ENCODE results near the gene FANCD2. TPM values are rescaled to one million over a fixed set of nuclear protein-coding genes. Genes with fewer than 3 reads are reported as not detected.
"Not testable (repeated sequence)": the region's sequence is repeated elsewhere in the genome, so short reads cannot be mapped to it uniquely, and the experiment has no call there.

The FANCD2 gene
- polyA plus RNA-seq, 3 donors, result 1.3 to 11.6 (median 2.4) TPM

- Histone ChIP-seq H3K4me2 (replicated peaks; ENCODE audit: extremely low read depth, low read length, poor library complexity, severe bottlenecking) (no peak overlapping the region), H4K20me1 (ENCODE audit: insufficient read depth, low read length) (peaks cover 76% of the 10 kb centered on the region), H3K9me3 (replicated peaks in 1 of 2; ENCODE audit: control insufficient read depth in 1 of 2, insufficient read depth in 1 of 2, low read length in 2 of 2) (no peaks in the 10 kb centered on the region), H3K36me3 (replicated peaks in 1 of 2; ENCODE audit: control insufficient read depth in 1 of 2, insufficient read depth in 2 of 2, low read length in 2 of 2) (peaks cover 41 to 61% of the 10 kb centered on the region in 2 donors), H3K4me1 (ENCODE audit: control insufficient read depth in 1 of 2, insufficient read depth in 2 of 2, low read length in 2 of 2) (peaks cover 11 to 13% of the 10 kb centered on the region in 2 donors), H3K4me3 (replicated peaks in 1 of 3; ENCODE audit: low read depth in 2 of 3, low read length in 3 of 3) (no peak overlapping the region), H2AFZ (ENCODE audit: insufficient read depth, low read depth, low read length, poor library complexity, severe bottlenecking) (no peak overlapping the region), H3K9ac (ENCODE audit: insufficient read depth, low read length, poor library complexity, severe bottlenecking) (no peak overlapping the region), H3K79me2 (ENCODE audit: insufficient read depth, low read length) (peaks cover 81% of the 10 kb centered on the region), H3K27me3 (ENCODE audit: control insufficient read depth in 2 of 2, insufficient read depth in 2 of 2, low read length in 2 of 2) (no peaks in the 10 kb centered on the region), H3K27ac (ENCODE audit: low read depth in 1 of 2, low read length in 2 of 2) (no peak overlapping the region)
- TF ChIP-seq, protein P1, sequence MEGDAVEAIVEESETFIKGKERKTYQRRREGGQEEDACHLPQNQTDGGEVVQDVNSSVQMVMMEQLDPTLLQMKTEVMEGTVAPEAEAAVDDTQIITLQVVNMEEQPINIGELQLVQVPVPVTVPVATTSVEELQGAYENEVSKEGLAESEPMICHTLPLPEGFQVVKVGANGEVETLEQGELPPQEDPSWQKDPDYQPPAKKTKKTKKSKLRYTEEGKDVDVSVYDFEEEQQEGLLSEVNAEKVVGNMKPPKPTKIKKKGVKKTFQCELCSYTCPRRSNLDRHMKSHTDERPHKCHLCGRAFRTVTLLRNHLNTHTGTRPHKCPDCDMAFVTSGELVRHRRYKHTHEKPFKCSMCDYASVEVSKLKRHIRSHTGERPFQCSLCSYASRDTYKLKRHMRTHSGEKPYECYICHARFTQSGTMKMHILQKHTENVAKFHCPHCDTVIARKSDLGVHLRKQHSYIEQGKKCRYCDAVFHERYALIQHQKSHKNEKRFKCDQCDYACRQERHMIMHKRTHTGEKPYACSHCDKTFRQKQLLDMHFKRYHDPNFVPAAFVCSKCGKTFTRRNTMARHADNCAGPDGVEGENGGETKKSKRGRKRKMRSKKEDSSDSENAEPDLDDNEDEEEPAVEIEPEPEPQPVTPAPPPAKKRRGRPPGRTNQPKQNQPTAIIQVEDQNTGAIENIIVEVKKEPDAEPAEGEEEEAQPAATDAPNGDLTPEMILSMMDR (IDR thresholded peaks at IDR 0.05), result no peak
- no peaks in the 10 kb centered on the region for H3K9me3 Mint-ChIP-seq
- H3K4me3 Mint-ChIP-seq, result no peak overlapping the region
- intact Hi-C loops (cut with micrococcal nuclease), result no loop called here
- H3K4me1 Mint-ChIP-seq, result peaks cover 19% of the 10 kb centered on the region
- DNase-seq, result no peak
- H3K27ac Mint-ChIP-seq, result peak overlapping the region in 2 of 7 donors; percentile 42 to 51
- WGBS (ENCODE audit: insufficient coverage), result 100% methylated on average over 1 of the region's 2 CpGs
- H3K27me3 Mint-ChIP-seq (ENCODE audit: low read depth in 3 of 3), result peaks cover 0 to 1% (median 0%) of the 10 kb centered on the region in 3 donors
- peaks cover 45 to 69% of the 10 kb centered on the region in 2 donors for H3K36me3 Mint-ChIP-seq
Measured at GRCh38 chr3:10121064-10121463, 94.8 kb downstream of the FANCD2 start.

GRCh38 chr3:10122724-10123123 lies 96.5 kb downstream of the FANCD2 start:
- Mint-ChIP-seq H3K4me1 (peaks cover 7% of the 10 kb centered on the region), H3K27ac (peak overlapping the region in 2 of 7 donors; percentile 4 to 37), H3K36me3 (peaks cover 58 to 85% of the 10 kb centered on the region in 2 donors), H3K4me3 (no peak overlapping the region), H3K27me3 (ENCODE audit: low read depth in 3 of 3) (peaks cover 0 to 1% (median 0%) of the 10 kb centered on the region in 3 donors), H3K9me3 (no peaks in the 10 kb centered on the region)
- Histone ChIP-seq H3K4me2 (replicated peaks; ENCODE audit: extremely low read depth, low read length, poor library complexity, severe bottlenecking) (no peak overlapping the region), H3K9ac (ENCODE audit: insufficient read depth, low read length, poor library complexity, severe bottlenecking) (no peak overlapping the region), H3K27ac (ENCODE audit: low read depth in 1 of 2, low read length in 2 of 2) (peak overlapping the region in 1 of 2 donors; percentile 14), H3K79me2 (ENCODE audit: insufficient read depth, low read length) (peaks cover 64% of the 10 kb centered on the region), H3K36me3 (replicated peaks in 1 of 2; ENCODE audit: control insufficient read depth in 1 of 2, insufficient read depth in 2 of 2, low read length in 2 of 2) (peaks cover 52 to 78% of the 10 kb centered on the region in 2 donors), H3K27me3 (ENCODE audit: control insufficient read depth in 2 of 2, insufficient read depth in 2 of 2, low read length in 2 of 2) (no peaks in the 10 kb centered on the region), H3K4me1 (ENCODE audit: control insufficient read depth in 1 of 2, insufficient read depth in 2 of 2, low read length in 2 of 2) (no peaks in the 10 kb centered on the region), H4K20me1 (ENCODE audit: insufficient read depth, low read length) (peaks cover 70% of the 10 kb centered on the region), H2AFZ (ENCODE audit: insufficient read depth, low read depth, low read length, poor library complexity, severe bottlenecking) (no peak overlapping the region), H3K4me3 (replicated peaks in 1 of 3; ENCODE audit: low read depth in 2 of 3, low read length in 3 of 3) (no peak overlapping the region), H3K9me3 (replicated peaks in 1 of 2; ENCODE audit: control insufficient read depth in 1 of 2, insufficient read depth in 1 of 2, low read length in 2 of 2) (no peaks in the 10 kb centered on the region)
- TF ChIP-seq, protein P1 (IDR thresholded peaks at IDR 0.05), result no peak
- 100% methylated on average over 3 of the region's 4 CpGs for WGBS (ENCODE audit: insufficient coverage)
- intact Hi-C loops (cut with micrococcal nuclease), result no loop called here
- DNase-seq, result no peak

DNA sequence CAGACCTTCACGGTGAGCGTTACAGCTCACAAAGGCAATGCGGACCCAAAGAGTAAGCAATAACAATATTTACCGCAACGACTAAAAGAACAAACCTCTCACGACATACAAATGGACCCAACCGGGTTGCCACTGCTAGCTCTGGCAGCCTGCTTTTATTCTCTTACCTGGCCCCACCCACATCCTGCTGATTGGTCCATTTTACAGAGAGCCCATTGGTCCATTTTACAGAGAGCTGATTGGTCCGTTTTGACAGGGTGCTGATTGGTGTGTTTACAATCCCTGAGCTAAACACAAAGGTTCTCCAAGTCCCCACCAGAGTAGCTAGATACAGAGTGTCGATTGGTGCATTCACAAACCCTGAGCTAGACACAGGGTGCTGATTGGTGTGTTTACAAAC lies 109.6 kb downstream of the FANCD2 start:
- H3K4me3 Mint-ChIP-seq; H3K79me2 ChIP-seq (ENCODE audit: insufficient read depth, low read length); H3K4me1 ChIP-seq (ENCODE audit: control insufficient read depth in 1 of 2, insufficient read depth in 2 of 2, low read length in 2 of 2); H3K36me3 ChIP-seq (replicated peaks in 1 of 2; ENCODE audit: control insufficient read depth in 1 of 2, insufficient read depth in 2 of 2, low read length in 2 of 2); H3K27ac ChIP-seq (ENCODE audit: low read depth in 1 of 2, low read length in 2 of 2); H3K27me3 Mint-ChIP-seq (ENCODE audit: low read depth in 3 of 3); H4K20me1 ChIP-seq (ENCODE audit: insufficient read depth, low read length); H3K36me3 Mint-ChIP-seq; intact Hi-C loops (cut with micrococcal nuclease); H3K9me3 Mint-ChIP-seq; H3K9ac ChIP-seq (ENCODE audit: insufficient read depth, low read length, poor library complexity, severe bottlenecking); H3K9me3 ChIP-seq (replicated peaks in 1 of 2; ENCODE audit: control insufficient read depth in 1 of 2, insufficient read depth in 1 of 2, low read length in 2 of 2); H3K4me3 ChIP-seq (replicated peaks in 1 of 3; ENCODE audit: low read depth in 2 of 3, low read length in 3 of 3); H3K27me3 ChIP-seq (ENCODE audit: control insufficient read depth in 2 of 2, insufficient read depth in 2 of 2, low read length in 2 of 2); H2AFZ ChIP-seq (ENCODE audit: insufficient read depth, low read depth, low read length, poor library complexity, severe bottlenecking); DNase-seq; H3K27ac Mint-ChIP-seq; H3K4me1 Mint-ChIP-seq; H3K4me2 ChIP-seq (replicated peaks; ENCODE audit: extremely low read depth, low read length, poor library complexity, severe bottlenecking): not testable (repeated sequence)
- WGBS (ENCODE audit: insufficient coverage), result 89% methylated on average over 7 of the region's 9 CpGs
